Posterior vena cava (tissue), 2 donors: ENCODE measurements around the gene ADCYAP1R1. TPM values are rescaled to one million over a fixed set of nuclear protein-coding genes. Genes with fewer than 3 reads are reported as not detected.

Source experiments
- DNase-seq: peaks from one replicate; pipeline ENCODE4 v3.0.0-alpha.2; 2020; ENCODE audit warnings: low spot score
- intact Hi-C, 2 donors: fragments of 100-400 bp; cut with DNase I; formaldehyde crosslinking; loops; one replicate each; pipeline versions ENCODE4 v1.14.1 to v1.14.2; 2022 to 2023
- long read RNA-seq, 2 donors: library from polyadenylated mRNA; unstranded; transcript quantifications; one replicate each; pipeline ENCODE4 v2.0.0, GENCODE V29; 2020 to 2021
- total RNA-seq, 2 donors: library from RNA; stranded (reverse); fragmentation: NEBNext Ultra II Directional; extraction: Animal tissue kit (Norgen Biotek cat#: 25700); gene quantifications; one replicate each; pipeline ENCODE4 v1.2.1, GENCODE V29; 2021
- donor health status: DM: yes; HTN: yes; CAD: no.
- donor health status: DM: yes; HTN: yes; CAD: no.

The ADCYAP1R1 gene
- 1 to 10 TPM; 1.8 to 4.3 TPM for total RNA-seq
- long read RNA-seq, donor 1, partial matches to known transcripts: 0 of 2 reads
- long read RNA-seq, donor 1, other reads (novel, unspliced or antisense): 1 of 2 reads
- long read RNA-seq, donor 2: 0 reads

DNA sequence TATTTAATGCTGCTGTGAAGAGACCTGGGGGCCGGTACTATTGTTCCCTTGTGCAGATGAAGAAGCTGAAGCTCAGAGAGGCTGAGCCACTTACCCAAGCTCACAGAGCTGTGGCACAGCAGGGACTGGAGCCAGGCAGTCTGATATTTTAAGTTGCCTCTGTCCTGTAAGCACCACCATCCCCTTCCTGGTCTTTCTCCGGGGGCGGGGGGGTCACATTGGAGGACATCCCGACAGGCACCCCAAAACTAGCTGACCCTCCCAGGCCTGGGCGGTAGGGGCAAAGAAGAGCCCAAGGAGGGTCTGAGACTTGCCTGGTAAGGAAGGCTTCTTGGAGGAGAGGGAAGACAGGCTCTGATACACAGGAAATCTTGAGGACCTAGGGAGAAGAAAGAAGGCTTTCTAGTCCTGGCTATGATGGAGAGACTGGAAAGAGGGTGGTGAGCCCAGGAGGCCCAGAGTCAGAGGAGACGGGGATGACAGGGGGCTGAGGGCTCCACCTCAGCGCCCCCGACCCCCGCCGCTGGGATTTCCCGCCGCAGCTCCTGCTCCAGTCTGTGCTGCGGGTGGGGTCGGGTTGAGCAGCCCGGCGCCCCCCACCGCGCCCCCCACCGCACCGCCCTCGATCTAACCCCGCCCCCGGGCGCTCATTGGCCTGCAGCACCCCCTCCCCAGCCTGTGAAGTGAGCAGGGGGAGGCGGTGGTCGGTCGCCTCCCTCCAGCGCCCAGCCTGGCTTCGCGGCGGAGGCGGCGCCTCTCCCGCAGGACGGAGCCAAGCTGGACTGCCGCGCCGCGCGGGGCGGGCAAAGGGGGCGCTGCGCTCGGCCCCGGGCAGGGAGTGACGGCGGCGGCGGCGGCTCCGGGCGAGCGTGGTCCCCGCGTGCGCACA lies at the start of gene ADCYAP1R1:
Gene ADCYAP1R1 (plus strand): TSS at position 711 of the 889 bp plus-strand sequence. CDS start 10,957 bp downstream, outside the sequence.
- DNase-seq: no peak
- intact Hi-C loops: no loop called here

DNA sequence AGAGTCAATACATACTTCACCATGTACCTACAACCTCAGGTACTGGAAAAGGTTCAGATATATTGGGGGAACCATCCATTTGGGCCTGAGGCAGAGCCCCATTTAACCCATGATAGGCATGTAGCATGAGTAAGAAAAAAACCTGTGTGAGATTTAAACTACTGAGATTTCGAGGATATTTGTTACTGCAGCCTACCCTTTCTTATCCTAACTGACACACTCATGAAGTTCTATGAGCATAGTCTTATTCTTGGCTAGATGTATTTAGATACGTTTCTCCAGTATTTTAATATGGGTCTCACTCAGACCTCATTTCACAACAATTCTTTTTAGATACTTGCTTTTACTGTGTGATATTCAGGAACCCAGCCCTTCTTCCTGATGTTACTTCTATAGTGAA lies 49.0 kb upstream of the ADCYAP1R1 start:
- intact Hi-C loops: no loop called here
- DNase-seq: peak; percentile 0

DNA sequence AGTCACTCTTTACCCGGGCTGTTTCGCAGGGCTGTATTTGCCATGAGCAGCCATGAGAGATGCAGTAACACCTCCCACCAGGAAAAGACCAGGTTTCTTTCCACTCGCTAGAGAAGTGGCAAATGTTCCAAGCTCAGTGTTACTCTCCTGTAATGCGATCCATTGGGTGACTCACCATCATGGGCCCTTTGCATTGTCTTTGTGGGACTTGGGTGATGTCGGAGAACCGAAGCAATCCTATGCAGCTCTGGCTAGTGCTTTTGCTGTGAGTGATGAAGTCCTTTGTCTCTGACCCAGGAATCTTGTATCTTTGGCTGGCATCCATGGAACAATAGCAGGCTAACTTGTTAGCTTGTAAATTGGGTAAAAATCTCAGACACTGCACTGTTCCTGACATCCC lies 48.4 kb upstream of the ADCYAP1R1 start:
- DNase-seq: peak; percentile 19
- intact Hi-C loops: no loop called here

DNA sequence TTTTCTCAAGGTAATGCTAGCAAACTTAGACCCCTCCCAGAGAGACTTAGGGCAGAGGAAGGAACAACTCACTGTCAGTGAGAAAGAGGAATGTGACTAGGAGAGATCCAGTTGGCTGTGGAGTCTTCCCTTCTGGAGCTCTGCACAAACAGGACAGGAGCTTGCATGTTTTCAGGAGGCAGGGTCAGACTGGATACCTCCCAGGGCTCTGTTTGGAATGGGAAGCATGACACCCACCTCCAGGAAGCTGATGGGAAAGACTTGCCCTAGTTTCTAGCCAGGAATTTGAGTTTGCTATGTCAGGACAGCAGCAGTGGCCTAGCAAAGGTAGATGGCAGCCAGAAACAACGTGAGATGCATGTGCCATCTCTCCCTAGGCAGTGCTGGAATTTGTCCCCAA lies 47.7 kb upstream of the ADCYAP1R1 start:
- peak; percentile 15 for DNase-seq
- intact Hi-C loops: no loop called here

DNA sequence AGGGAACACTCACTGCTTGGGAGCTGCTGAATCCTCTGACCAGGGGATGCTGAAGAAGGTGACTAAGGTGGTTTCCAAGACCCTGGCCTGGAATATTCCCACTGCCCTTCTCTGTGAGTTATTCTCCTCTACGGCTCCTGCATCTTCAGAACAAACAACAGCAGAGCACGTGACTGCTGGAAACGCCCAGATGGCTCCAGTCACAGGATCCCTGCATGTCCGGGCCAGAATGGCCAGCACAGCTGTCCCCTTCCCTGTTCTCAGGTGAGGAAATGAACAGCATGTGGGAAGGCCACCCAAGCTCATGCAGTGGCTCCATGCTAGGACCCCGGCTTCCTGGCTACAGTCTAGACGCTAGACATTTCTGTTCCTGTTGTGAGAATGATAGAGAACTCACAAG lies 45.3 kb upstream of the ADCYAP1R1 start:
- DNase-seq: peak; percentile 56
- intact Hi-C loops: no loop called here

DNA sequence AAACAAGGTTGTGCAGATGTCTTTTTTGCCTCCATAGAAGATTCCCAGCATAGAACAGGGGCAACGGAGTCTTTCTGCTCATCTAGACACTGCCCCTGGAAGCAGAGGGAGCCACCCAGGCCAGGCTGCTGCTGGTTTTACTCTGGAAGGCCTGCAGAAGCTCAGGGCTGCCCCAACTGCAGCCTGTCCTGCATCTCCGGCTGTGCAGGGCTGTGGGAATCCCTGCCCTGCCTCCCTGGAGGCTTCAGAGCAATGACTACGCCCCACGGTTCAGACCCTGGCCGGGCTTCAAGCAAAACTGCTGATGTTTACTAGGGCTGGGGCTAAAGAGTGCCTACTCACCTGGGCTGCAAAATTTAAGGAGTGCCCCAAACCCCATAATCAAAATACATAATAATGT lies 44.5 kb upstream of the ADCYAP1R1 start:
- peak; percentile 22 for DNase-seq
- intact Hi-C loops: no loop called here

DNA sequence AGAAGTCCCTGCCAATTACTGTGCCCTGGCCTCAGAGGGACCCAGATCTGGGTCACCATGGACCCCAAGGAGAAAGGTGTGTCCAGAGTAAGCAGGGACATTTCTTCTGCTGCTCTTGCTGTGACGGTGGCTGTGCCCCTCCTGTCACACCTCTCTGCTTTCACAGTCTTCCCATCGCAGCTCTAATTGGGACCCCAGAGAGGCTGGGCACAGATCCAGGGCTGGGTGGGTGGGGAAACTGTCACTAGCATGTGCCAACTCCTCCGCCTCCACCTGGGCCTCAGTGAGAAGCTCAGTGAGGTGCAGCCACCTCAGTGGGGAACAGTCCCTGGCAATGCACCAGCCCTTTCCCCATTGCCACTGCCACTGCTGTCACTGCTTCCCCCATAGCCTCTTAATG lies 37.3 kb upstream of the ADCYAP1R1 start:
- intact Hi-C loops: no loop called here
- no peak for DNase-seq

DNA sequence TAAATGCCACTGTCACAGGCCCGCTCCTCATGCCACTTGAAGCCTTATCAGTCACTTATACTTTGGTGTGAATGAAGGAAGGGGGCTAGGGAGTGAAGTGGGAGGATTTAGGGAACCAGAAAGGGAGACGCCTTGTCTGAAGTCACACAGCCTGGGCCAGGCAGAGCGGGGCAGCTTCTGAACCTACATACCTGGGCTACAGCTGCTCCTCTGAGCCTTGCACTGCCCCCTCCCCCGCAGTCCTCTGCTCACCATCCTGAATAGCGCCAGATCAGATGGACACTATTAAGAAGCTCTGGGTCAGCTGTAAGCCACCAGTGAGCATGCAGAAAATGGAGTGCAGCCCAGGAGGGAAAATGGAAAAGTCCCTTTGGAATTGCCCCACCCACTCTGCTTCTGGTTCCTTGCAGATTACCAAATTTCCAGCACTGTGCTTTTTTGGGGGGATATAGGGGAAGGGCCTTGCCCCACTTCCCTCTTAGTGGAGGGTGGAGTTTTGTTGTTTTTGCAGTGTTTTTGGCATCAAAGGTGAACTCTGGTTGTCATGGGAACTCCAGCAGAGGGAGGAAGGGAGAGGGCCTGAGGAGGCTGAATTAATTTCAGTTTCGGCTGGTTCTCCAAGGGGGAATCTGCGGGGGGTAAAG lies 35.0 kb upstream of the ADCYAP1R1 start:
- DNase-seq: peak; percentile 45
- intact Hi-C loops: no loop called here

DNA sequence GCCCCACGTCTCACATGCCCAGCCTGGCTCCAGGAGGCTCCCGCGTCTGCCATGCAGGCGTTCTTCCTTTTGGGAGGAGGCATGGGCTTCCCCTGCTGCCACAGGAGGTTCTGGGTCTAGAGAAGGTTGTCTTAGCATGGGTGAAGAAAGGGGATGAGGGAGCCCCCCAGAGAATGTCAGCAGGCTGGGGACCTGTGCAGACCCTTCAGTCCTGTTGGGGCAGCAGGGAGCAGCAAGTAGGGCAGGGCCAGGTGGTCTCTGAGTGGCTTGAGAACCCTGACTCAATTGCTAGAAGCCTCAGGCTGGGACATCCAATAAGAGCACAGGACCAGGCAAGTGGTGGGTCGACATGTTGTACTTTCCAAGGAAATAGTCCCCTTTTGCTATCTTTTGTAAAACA lies 34.4 kb upstream of the ADCYAP1R1 start:
- intact Hi-C loops: no loop called here
- DNase-seq: no peak

DNA sequence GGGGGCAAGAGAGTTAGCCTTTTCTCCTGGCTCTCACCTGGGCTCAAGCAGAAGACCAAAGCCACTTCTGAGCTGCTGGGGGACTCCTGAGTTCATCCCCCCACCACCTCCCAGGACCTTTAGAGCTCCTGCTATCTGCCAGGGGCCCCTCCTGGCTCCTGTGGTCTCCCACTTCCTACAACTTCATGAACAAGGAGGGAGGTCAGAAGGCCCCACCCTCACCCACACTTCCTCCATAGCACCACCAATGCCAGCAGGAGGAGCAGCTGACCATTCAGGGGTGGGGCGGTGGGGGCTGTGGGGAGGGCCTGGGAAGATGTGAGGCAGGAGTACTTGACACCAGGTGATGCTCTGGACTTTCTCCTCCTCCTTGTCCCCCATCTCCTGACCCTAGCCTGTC lies 32.6 kb upstream of the ADCYAP1R1 start:
- intact Hi-C loops: no loop called here
- no peak for DNase-seq

DNA sequence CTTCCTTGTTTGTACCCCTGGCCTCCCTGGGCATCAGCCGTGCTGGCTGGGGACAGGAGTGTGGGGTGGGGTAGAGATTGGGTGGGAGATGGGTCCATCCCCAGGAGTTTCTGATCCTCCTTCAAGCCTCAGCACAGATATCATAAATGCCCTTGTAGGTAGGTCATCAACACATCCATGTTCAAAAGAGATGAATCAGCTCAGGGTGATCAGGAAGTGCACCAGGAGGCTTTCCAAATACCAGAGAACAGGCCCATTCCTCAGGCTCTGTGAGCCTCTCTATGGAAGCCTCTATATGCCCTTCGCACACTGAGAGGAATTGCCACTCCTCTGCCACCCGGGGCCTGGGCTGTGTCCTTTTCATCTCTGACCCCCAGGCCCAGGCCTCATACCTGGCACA lies 31.9 kb upstream of the ADCYAP1R1 start:
- DNase-seq: no peak
- intact Hi-C loops: loop anchor here in 1 of 2 donors (5.0 kb wide), 1 partner anchor 508 kb away; no protein-coding TSS in a partner anchor

DNA sequence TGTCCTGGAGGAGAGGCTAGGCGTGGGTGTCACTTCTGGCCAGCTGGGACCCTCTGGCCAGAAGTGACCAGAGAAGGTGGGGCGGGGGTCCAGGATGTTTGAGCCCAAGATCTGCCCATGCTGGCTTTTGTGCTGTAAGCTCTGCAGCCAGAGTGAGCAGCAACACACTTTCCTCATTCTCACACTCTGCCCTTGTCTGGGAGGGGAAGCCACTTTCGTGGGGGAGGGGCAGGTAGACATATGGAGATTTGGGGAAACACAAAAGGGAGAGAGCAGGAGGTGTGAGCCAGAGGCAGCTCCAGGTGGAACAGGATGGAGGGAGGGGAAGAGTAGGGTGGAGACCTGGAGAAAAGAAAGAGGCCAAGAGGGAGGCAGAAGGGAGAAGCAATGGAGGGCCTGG lies 31.5 kb upstream of the ADCYAP1R1 start:
- intact Hi-C loops: loop anchor here in 1 of 2 donors (5.0 kb wide), 1 partner anchor 508 kb away; no protein-coding TSS in a partner anchor
- no peak for DNase-seq

DNA sequence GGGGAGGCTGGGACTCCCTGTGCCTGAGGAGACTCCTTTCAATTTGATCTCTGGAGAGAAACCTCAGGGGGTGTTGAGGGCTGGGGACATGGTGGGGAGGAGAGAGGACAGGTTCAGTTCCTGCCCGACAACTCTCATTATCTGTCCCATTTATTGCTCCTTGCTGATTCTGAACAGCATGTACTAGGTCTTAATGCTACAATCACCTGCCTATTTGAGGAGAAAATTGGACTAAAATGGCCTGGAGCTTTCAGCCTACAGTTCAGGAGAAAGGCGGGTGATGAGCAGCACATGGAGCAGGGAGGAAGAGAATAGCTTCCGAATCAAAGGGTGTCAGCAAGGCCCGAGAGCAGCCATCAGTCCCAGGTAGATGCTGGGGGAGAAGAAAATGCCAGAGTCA lies 30.0 kb upstream of the ADCYAP1R1 start:
- no peak for DNase-seq
- intact Hi-C loops: loop anchor here in 1 of 2 donors (5.0 kb wide), 1 partner anchor 510 kb away; no protein-coding TSS in a partner anchor

DNA sequence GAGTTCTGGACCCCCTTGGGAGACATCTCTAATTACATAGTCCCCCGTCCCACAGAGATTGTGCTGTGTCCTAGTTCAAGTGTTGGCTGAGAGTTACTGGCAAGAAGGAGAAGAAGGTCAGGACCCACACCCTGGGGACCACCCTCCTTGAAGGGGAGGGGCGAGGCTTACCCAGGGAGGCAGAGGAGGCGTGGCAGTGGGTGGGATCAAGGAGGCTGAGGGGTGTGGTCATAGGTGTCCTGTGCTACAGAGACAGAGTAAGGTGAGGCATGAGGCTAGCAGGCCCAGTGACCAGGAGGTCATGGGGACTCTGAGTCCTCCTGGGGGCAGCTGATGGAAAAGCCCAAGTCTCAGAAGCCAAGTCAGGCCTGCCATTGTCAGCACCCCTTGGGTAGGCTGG lies 29.4 kb upstream of the ADCYAP1R1 start:
- no peak for DNase-seq
- intact Hi-C loops: loop anchor here in 1 of 2 donors (5.0 kb wide), 1 partner anchor 510 kb away; no protein-coding TSS in a partner anchor

DNA sequence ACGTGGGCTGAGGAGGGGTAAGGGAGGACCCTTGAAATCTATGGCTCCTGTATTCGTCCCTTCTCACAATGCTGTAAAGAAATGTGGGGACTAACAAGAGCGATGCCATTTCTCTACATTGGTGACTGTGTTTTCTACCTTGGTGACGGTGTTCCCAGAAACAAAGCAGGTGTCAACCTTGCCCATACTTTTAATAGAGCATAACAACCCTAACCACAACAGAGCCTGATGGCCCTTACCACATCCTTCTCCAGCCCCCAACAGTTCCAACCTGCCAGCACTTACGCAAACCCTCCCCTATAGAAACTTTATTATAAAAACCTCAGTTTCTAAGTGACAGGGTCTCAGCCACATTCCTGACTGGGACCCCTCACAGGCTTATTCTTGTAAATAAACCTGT lies 28.2 kb upstream of the ADCYAP1R1 start:
- DNase-seq: no peak
- intact Hi-C loops: loop anchor here in 1 of 2 donors (5.0 kb wide), 1 partner anchor 512 kb away; no protein-coding TSS in a partner anchor

DNA sequence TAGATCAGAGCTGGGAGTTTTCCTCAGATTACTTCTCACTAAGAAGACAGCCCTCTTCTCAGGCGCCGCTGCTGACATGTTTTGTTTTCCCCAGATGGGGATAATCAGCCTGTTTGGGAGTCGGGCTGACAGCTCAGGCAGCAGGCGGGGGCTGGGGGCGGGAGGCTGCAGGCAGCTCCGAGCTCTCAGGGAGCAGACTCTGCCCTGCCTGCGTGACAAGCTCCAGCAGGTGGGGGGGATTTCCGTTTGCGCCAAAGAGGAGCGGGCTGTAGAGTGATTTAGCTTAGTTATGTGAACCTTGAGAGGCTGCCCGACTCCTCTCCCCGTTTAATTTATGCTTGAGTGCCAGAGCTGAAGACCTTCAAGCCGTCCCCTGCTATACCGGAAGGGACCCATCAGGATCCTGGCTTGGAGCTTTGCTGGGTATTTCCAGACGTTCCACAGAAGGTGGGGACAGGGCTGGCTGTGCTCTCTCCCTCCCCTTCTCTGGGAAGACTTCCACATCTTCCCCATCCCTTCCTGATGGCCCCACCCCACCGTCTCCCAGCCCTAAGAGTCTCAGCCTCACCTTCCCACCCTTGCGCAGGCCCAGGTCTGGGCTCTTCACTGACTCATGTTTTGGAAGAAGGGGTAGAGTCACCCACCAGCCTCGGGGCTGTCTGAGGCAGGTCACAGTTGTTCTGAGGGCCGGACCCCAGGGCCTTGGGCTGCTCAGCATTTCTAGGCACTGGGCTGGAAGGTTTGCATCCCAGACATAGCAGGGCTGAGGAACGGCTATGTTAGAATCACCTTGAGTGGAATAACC lies 24.7 kb upstream of the ADCYAP1R1 start:
- intact Hi-C loops: no loop called here
- no peak for DNase-seq

DNA sequence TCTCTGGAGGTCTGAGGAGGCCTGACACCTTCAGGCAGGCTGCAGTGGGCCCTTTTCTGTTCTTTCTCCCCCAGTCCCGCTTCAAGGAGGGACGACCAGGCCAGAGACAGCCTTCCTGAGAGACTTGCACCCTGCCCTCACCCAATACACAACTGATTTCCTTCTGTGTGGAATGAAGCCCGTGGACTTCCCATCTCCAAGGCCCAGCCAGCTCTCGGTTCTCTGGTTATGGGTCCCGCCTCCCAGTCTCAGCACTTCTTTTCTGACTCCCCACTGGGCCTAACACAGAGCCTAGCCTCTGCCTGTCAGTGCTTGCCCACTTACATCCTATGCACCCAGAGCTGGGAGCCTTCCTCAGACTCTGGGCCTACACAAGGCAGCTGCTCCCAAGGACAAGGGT lies 24.1 kb upstream of the ADCYAP1R1 start:
- intact Hi-C loops: no loop called here
- no peak for DNase-seq

DNA sequence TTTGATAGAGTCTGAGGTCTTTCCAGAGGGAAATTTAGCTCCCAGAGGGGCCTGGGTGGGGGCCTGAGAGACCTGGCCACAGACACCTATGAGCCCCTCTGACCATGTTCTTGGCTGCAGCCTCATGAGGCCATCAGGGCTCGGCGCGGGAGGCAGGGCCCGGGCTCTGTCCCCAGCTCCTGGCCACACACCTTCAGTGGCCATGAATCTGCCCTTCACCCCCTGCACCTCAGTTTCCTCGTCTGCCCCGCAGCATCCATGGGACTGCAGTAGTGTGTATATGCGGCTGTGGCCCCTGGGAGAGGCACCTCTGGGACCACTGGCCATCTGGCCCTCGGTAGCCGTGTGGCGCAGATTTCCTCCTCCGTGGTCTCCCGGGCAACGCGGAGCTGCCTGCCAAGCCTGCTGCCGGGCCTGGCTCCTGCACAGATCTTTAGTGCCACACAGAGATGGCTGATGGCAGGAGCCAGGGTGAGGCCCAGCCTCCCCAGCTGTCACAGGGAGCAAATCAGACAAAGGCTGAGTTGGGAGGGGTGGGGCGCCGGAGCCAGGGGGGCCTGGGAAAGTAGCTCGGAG lies 23.6 kb upstream of the ADCYAP1R1 start:
- DNase-seq: no peak
- intact Hi-C loops: no loop called here
